Amniotic stem cell (primary cell): ENCODE data around the gene IGF2R.

Experiments used
- DNase-seq: peaks from one replicate; lab custom pipeline; 2025; lab: John Stamatoyannopoulos, UW

IGF2R gene

DNA sequence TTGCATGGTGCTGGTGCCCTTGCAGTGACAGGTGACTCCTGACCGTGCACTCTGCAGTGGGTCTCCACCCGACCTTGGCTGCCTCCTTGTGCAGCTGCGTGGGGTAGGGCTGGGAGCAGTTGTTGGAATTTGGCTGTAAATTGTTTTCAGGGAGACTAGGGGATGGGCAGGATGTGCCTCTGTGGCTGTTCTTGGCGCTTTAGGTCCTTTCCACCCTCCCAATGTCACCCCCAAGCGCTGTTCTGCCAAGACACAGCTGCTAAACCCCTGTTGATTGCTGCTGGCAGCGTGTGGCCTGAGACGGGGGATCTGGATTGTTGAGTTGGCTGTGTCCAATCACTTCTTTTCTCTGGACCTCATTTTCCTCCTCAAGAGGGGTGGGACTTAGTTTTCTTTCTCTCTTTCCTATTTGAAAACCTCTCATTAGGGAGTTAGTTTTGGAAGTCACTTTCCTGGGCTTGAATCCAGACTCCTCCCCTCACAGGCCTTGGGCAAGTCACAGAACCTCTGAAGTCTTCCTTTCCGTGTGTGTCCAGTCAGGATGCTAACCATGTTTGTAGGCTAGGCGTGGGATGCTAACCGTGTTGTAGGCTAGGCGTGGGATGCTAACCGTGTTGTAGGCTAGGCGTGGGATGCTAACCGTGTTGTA, 8.5 kb downstream of the IGF2R start:
- no peak for DNase-seq

DNA sequence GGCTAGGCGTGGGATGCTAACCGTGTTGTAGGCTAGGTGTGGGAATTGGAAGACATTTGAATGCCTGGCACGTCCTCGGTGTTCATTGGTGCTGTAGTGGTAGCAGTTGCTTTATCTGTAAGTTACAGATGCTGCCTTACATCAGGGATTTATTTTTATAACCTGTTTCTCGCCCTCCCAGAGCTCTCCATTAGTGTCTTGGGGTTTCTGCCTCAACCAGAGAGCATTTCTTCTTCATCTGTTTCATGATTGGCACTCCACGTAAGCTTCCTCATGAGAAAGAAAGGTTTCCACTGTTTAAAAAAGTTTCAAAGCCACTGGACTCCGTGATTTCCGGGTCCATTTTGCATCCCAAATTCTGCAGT, 9.0 kb downstream of the IGF2R start:
- no peak for DNase-seq

DNA sequence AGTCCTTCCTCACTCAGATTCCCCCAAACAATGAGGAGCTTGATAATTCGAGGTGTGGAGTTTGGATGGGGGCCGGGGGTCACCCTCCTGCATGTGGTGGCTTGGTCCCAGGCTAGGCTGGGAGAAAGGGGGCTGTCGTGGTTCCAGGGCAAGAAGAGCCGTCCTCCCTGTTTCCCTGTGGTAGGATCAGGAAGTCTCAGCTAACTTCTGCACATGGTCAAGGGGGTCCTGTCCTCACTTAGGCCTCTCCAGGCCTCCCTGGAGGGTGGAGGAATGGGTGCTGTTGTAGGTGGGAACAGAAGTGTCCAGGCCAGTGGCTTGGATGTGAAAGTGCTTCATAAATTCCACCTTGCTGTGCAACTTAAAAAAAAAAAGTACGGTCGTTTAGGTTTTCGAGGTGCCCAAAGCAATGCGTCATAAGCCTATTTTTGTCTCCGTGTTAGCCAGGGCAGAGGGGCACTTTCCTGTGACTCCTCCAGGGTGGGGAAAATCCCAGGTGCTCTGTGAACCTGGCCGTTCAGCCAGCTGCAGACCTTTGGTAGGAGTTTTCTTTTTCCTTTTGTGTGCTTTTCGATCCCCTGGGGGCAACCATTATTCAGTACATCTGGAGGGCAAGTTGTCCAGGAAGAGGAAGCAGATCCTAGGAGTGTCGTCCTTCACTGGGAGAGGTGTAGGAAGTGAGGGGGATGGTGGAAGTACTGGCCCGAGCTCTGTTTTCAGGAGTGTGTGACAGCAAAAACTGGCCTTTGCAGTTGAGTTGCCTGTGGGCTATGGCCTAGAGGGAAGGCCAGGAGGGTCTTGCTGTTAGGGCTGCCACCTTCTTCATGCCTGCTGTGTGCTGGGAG, 9.6 kb downstream of the IGF2R start:
- DNase-seq, result no peak

DNA sequence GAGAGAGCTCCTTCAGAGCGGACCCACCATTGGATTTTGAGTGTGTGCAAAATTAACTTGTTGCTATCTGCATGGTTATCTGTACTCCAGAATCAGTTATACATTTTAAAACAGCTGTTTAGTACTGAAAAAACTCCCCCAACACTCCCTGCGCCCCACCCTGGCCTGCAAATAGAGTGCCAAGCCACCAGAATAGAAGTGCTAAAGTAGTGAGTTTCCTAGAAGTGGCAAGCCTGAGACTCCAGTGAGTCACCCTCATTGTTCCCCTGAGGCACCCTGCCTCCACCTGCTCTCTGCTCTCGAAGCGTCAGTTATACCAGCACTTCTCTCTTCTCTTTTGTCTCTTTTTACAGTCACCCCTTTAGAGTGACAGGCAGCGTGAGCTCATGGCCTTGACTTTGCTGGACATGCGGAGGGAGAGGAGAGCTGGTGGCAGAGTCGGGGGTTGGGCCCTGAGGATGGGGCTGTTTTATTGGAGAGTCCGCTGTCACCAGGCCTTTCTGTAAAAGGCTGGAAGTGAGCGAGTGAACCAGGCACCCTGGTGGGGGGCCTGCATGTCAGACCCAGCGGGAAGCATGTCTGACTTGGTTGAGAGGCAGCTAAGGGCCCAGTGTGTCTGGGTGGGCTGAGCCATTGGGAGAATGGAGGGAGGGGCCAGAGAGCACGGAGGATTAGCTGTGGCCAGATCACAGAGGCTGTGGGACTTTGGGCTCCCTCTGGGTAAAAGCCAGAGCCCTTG, 10.4 kb downstream of the IGF2R start:
- DNase-seq, result no peak

DNA sequence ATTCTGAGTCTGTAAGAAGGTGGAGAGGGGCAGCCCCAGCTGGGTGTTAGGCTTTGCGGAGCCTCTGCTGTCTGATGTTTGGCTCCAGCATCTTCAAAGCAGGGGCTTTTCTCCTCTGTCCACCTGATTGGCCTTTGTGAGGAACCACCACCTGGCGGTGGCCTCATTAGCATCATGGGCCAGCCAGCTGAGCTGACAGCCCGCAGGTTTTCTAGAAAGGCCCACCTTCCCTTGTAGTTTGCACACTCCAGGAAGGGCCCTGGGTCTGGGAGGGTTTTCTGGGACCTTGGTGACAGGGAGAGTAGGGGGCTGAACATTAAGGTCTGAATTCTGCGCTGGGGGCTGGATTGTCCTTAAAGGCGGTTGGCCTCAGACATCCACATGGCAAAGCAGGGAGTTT, 11.6 kb downstream of the IGF2R start:
- no peak for DNase-seq

DNA sequence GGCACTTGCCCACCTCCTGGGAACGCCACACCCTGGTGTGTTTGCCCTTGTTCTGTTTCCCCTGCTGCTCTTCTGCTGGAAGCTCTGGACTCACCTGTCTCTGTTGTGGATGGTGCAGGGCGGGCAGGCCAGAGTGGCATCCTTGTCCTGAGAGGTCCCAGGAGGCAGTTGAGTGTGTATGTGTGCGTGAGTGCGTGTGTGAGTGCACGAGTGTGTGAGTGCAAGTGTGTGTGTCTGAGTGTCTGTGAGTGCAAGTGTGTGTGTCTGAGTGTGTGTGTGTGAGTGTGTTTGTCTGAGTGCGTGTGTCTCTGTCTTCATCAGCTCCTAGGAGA, 12.2 kb downstream of the IGF2R start:
- no peak for DNase-seq

DNA sequence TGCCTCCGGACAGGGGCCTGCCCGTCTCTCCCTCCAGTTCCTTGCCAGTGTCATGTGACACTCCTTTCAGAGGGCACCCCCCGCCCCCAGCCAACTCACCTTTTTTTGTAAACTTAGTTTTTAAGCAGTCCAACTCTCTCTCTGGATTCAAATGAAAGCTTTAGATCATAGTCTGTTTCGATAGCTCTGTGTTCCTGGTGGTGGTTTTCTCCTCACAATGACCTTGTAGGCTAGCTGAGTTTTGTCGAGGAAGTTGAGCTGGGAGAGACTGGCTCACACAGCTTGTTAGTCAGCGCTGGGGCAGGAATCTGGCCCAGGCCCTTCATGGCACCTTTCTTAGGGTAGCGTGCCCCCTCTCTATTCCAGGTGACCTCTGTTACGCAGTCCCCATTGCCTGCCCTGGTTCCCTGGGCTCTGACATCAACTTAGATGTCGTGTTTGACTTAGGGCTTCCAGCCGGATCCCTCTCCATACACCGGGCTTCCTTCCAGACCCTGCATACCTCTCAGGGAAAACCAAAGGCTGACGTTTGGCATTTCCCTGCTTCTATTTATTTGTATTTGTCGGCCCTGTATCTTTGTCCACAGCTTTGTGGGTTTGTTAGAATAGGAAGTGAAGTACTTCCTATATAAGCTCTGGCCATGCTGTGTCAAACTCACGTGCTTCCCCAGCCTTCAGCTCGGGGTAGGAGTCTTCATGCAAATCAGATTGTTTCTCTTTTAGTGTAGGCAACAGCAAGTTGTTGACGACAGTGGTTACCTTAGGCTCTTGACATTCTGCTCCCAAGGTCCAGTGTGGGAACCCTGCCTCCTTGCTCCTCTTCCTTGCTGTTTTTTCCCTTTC, 12.7 kb downstream of the IGF2R start:
- DNase-seq, result no peak

DNA sequence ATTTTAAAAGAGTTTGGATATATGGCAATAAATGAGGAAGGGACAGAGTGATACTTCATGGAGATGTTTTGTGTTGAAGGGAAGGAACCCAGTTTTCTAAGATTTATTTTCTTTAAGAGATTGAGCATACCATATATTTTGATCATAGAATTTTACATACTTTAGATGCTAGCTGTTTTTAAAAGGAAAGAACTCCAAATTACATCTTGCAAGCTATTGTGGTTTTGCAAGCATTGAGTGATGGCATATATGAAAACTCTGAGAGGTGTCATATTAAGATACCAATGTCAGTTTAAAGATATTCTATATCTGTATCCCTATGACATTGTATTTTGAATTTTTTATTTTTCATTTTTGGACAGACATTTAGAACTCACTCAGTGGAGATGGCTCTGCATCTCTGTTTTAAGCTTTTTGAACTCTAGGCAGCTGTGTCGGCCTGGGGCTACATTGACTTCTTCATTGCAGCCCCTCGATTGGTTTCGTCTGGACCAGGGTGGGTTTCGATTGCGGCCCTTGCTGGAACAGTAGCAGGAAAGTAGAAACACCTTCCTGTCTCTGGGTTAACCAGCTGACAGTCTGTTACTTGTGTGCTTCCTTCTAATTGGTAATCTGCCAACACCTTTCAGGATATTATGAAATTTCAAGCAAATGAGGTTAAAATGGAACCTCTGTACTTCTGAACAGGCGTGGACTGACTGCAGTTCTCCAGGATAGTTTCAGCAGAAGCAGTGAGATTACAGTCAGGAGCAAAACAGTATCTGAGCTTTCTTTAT, 14.0 kb downstream of the IGF2R start:
- no peak for DNase-seq

DNA sequence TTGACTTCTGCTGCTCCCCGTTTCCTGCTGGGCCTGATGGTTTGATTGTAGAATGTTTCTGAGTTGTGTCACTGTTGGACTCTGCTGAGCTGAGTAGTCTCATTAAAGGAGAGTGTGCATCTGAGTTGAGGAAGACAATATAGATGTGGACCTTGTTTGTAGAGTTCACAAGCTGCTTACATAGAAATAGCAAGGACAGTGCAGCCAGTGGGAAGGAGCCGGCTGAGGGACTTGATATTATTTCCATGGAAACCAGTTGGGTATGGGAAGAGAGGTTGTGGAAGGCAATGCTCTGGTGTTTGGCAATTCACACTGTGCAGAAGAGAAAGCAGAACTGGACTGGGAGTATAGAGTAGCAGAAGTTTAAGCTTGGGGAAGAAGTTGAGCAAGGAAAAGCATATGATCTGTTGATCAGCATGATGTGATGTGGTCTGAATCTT, 14.8 kb downstream of the IGF2R start:
- no peak for DNase-seq

DNA sequence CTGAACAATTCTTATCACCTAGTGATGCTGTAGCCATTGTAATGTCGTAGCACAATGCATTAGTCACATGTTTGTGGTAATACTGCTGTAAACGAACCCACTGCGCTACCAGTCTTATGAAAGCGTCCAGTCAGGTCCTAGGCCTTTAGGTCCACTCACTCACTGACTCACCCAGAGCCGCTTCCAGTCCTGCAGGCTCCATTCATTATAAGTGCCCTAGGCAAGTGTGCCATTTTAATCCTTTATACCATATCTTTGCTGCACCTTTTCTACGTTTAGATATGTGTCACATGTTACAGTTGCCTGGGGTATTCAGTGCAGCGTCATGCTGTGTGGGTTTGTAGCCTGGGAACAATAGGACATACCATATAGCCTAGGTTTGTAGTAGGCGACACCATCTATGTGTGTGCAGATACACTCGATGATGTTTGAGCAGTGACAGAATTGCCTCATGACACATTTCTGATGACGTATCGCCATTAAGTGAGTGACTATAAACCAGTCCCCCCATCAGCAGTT, 15.4 kb downstream of the IGF2R start:
- no peak for DNase-seq

DNA sequence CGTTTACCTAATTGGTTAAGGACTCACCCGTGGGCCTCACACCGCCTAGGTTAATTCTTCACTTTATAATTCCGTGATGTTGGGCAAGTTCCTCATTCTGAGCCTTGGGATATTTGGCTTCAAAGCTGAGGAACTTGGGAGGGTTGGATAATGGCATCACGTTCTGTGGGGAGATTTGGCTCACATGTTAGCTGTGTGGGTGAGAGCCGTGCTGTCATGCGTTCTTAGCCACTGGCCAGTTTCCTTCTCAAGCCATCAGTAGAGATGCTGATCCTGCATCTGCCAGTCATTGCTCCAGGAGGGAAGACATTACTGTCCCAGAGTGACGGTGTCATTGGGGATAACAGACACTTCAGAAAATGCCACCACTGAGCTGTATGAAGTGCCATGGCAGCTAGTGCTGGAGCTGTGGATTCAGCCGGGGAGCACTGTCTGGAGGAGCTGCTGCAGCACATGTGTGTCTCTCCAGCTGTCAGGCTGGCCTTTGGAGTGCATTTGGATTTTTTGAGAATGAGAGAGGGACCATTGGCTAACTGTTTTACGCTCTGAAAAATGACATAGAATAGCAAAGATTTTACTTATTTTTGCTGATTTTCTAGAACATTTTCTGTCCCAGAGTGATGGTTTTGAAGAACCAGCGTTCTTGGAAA, 16.5 kb downstream of the IGF2R start:
- no peak for DNase-seq

DNA sequence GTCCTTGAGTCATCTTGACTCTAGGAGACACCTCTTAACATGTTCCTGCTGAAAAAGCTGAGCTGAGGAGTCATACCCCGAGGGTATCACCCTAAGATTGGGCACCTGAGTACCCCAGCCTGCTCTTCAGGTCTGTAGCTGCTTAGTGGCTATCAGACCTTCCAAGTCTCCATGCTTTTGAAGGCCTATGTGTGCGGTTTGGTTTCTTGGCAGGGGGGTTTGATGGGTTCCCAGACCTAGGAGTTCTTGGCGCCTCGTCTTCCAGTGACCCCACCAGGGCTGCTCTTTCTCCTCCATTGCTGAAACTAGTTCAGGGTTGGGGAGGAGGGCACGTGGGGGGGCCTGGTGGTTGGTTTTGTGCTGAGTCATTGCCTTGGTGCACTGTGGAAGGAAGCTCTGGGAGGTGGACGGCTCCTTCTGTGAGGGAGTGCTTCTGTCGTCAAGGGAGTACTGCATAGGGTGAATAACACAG, 20.1 kb downstream of the IGF2R start:
- DNase-seq, result no peak

DNA sequence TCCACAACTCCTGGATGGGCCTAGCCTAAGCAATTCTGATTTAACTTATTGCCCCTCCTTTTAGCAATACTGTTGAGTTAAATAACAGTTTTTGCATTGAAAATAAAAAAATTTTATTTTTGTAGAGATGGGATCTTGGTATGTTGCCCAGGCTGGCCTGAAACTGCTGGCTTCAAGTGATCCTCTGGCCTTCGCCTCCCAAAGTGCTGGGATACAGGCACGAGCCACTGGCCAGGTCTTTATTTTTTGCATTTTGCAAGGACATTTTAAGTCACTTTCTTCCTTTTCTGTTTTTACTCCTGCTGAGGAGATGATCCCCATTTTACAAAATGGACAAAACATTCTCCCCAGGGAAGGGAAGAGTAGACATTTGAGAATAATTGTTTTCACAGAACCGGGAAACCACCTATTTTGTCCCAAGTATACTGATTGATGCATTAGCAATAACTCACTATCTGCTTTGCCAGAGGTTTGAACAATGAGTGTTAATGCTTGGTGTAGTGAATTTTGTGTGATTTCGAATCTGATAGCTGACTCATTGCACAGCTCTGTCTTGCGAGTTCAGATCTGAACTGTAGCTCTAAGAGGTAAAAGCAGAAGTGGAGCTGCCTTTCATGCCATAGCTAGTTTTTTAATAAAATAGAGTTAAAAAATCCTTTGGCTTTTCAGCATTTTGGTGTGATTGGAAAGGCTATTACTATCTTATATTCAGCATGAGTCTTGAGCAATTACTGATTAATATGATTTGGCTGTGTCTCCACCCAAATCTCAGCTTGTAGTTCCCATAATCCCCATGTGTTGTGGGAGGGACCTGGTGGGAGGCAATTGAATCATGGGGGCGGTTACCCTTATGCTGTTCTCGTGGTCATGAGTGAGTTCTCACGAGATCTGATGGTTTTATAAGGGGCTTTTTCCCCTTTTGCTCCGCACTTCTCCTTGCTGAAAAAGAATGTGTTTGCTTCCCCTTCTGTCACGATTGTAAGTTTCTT, 20.9 kb downstream of the IGF2R start:
- DNase-seq, result no peak

DNA sequence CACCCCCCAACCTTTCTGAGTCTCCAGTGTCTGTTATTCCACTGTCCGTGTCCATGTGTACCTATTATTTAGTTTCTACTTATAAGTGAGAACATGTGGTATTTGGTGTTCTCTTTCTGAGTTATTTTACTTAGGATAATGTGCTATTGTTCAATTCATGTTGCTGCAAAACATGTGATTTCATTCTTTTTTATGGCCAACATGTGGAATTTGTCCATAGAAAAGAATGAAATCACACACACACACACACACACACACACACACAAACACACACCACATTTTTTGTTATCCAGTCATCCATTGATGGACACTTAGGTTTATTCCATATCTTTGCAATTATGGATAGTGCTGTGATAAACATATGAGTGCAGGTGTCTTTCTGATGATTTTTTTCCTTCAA, 23.5 kb downstream of the IGF2R start:
- no peak for DNase-seq

DNA sequence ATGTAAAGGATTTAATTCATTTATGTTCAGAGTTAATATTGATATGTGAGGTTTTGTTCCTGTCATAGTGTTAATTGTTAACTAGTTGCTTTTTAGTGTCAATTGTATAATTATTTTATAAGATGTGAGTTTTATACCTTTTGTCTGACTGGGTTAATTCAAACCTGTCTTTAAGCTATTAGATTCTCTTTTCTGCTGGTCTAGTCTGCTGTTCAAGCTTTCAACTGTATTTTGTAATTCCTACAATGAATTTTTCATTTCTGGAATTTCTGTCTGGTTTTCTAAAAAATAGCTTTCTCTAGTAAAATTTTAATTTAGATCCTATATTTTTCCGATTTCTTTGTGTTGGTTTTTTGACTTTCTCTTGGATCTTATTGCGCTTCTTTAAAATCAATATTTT, 26.5 kb downstream of the IGF2R start:
- no peak for DNase-seq

DNA sequence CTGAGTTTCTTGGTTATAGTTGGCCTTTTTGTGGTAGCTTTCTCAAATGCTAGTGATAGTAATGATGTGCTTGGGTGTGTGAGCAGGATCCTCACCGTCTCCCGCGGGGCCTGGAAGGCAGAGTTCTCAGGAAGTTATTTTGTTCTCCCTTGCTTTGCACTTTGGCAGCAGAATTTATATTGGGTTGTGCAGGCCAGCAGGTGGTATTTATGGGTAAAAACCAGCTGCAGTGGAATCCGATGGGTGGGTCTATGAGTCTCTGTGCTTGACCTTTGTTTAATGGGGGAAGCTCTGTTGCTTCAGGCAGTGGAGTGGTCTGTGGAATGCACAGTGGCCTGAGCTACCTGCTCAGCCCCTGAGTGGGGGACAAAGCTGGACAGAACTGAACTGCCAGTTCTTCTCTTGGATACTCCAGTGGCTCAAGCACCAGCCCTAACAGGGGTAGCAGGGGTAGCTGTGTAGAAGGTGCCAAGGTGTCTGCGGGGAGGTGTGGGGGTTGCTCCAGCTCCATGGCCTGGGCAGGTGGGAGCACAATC, 27.3 kb downstream of the IGF2R start:
- no peak for DNase-seq

DNA sequence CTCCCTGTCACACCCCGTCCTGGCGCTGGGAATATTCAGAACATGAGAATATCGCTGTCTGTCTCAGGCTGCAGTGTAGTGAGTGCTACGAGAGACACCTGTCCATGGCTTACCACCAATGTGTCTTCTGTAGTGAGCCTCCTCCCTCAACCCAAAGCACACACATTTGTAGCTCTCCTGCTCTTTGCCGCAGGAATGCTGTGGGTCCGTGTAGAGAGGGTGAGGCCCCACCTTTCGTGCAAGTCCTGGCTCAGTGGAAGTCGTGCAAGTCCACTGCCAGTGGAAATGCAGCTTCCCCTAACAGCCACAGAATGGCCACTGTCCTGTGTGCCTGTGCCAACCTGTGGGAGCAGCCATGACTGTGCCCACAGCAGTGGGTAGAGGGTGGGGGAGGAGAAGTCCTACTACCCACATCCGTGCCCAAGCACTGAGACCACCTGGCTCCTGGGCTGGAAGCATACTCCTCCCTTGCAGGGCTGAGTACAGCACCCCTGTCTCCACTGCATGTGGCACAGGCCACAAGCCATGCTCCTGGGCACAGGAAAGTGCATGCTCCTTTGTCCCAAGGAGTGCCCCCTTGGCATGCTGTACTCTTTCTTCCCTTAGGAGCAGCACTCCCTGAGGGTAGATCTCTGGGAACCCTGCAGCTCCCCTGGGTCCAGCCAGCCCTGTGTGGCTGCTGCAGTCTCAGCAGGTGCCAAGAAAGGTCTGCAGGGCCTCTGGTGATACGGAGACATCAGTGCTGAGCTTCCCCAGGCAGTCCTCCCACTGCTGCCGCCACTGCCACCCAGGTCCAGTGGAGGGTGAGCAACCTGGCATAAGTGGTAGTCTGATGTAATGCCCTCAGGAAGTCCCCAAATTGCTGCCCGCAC, 28.0 kb downstream of the IGF2R start:
- no peak for DNase-seq

DNA sequence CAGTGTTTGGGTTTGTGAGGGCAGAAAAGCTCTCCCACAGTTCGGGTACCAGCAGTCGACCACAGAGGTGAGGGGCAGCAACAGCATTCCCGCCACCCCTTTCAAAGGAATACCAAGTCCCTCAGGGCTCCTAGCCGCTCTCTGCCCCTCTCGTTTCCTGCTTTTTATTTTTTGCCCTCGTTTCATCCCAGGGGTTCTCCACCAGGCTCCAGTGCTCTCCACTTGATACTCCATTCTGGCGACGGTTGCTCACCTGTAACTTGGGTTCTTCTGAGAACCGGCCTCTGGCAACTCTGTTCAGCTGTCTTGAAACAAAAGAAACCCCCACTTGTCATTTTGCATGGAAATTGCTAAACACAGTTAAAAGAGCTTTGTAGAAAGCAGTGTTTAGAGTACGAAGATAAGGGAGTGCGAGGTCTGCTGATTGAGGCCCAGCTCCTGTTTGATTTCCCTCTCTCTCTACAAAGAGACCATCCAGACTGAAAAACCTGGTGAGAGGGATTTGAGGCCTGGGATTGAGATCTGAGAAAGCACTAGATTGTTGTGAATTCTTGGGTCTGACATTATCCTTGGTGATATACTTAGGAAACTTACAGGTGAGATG, 28.7 kb downstream of the IGF2R start:
- DNase-seq, result no peak
